GM18858 (cell line): ENCODE measurements around the gene LEKR1.
A peak's percentile ranks its signal among the peaks of the same experiment; 100 is the strongest.

Experiments
- ATAC-seq: cut with Tn5 transposase; IDR thresholded peaks from one replicate; pipeline ENCODE4 v1.9.1; 2021; ENCODE audit not compliant: unreplicated experiment

Gene LEKR1

DNA sequence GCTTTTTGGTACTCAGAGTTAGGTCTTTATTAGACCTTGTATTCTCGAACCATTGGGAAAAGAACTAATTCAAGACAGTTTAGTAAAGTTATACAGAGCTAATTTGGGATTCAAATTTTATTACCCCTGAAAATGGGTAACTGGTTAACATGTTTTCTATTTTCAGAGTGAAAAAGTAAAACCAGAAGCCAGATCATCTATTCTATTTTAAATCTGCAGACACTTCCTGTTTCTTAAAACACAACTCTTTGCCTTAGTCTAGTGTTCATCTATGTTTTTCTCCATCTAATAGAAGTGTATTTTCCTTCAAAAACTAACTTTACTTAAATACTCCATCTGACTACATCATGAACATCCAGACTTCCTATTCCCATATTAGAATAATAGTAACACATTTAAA is 220.4 kb downstream of the LEKR1 start:
- no peak for ATAC-seq

DNA sequence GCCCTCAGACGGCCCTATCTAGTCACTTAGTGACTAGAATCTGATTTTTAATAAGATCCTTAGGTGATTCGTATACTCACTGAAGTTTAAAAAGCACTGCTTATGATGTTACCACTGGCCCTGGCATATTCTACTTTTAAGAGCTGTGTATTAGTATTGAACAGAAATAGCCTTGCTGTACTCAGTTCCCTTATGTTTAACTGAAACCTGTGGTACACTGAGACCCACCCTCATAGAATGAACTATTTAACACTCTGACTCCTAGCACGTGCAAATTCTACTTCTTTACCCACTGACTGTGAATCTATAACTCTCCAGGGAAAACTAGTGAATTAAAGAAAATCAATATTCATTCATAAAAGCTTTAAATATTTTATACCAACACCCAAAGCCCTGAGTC is 224.9 kb downstream of the LEKR1 start:
- no peak for ATAC-seq

DNA sequence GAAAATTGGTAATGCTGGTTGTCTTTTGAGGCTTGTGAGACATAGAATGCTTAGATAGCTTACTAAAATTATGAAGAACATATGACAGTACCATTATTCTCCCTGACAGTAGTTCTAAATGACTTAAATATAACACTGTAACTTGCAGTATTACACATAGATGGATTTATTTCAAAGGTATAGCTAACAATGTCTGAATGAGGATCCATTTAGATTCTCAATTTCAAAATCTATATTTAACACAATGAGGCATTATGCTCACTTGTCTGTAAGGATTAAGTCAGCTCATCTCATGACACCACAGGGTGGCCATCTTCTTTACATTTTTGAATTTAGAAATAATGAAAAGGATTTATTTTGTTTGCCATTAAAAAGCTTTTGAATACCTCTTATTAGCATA is 225.4 kb downstream of the LEKR1 start:
- ATAC-seq, result no peak

DNA sequence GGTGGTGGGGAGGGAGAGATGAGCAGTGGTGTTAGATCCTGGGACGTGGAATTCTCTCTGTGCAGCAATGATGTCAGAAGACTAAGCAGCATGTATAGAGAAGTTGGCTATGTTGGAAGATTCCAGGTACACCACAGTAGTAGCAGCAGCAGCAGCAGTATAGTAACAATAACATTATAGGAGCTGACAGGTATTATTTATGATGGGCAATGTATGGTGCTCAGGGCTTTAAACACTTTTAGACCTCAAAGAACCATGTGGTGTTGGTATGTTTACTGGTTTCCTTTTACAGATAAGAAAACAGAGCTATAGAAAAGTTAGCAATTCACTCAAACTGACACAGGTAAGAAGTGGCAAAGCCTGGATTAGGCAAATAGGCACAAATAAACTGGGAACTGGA is 229.9 kb downstream of the LEKR1 start:
- ATAC-seq, result no peak

DNA sequence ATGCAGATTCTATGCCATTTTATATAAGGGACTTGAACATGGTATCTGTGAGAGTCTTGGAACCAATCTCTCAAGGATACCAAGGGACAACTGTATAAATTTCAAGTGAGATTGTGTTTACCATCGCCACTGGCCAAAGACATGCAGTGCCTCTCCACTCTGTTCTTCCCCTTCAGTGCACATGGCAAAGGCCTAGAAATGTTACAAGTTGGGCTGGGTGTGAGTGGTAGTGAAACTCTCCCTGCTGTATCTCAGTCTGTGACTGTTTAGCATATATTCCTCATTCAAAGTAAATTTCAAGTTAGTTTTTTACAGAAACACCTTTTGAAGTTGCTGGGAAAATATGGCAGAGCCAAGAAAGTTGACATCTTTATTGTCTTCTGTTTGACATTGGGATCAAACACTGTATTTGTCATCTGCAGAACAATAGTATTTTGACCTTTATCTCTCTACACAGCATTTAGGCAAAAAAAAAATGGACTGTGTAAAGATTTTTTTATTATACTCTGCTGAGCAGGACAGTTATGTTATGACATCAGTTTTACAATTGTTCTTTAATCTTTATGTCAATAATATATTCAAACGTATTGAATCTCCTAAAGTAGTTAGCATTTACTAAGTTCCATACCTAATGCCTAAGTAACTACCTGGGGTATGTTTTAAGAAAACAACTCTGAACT is 232.4 kb downstream of the LEKR1 start:
- ATAC-seq, result no peak

DNA sequence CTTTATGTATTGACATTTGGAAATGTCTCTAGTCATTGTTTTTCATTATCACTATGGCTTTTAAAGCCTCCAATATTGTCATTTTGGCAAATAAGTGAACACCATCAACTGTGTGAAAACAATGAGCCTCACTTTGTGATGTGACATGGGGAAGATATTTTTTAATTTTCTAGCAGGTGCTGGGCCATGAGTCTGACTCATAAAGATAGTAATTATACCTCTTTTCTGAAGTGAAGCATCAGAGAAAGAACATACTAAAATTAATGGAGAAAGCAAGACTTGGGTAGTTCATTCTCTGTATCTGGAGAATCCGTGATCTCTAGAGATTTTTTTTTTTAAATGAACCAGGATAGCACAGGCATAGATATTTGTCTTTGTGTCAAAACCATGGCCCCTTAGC is 233.0 kb downstream of the LEKR1 start:
- no peak for ATAC-seq

DNA sequence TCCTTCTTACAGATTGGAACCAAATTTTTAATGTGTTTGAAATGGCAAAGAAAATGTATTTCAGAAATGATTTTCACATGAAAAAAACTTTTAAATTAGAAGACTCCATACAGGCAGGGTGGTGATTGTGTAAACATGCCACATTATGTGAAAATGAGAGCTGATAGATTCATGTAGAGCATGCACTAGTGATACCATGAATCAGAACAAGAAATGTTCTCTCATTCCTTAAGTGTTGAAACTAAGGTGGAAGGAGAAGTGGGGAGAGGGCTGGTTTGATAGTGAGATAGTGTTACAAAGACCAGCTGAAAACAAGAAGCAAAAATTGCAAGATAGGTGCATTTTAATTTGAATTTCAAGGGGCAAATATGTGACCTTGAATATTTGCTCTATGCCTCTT is 233.5 kb downstream of the LEKR1 start:
- ATAC-seq, result peak; percentile 82

DNA sequence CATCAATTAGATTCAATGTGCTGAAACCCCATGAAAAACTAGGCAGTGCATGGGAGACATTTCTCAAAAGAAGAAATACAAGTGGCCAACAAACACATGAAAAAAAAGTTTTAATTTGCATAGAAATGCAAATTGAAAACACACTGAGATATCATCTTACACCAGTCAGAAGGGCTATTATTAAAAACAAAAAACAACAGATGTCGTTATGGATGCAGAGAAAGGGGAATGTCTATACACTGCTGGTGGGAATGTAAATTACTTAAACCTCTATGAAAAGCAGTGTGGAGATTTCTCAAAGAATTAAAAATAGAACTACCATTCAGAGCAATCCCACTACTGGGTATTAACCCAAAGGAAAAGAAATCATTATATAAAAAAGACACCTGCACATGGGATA is 235.1 kb downstream of the LEKR1 start:
- ATAC-seq, result no peak

DNA sequence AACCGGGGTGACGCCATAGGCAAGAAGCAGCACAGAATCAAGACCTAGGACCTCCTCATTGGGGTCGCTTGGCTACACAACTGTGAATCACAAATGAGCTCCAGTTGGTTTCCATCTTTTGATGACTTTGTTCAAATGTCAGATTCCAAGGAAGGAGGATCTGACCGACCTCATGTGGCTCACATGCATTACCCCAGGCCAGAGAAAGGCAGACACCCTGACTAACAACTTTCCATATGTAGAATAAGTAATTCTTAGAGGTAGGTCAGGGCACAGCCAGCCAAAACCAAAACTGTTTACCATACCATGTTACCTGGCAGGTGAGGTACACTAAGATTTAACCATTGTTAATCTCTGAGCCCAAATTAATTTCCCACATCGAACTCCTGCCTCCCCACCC is 237.3 kb downstream of the LEKR1 start:
- ATAC-seq, result no peak

DNA sequence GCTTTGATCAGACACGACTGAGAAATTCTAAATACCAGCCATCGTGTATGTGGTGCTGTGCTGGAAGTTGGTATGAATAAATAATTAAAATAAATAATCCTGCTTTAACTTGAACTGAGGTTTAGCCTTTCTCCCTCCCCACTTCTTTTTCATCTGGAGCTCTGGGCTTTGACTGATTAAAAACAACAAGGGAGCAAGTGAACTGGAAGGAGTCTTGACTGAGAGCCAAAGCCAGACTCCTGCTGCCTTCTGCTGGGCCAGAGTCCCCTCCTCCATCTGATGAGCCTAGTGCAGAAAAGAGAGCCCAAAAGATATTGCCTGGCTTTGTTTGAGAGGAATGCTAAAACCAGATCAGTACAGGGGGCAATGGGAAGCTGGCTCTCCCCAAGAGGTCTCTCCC is 237.8 kb downstream of the LEKR1 start:
- no peak for ATAC-seq

DNA sequence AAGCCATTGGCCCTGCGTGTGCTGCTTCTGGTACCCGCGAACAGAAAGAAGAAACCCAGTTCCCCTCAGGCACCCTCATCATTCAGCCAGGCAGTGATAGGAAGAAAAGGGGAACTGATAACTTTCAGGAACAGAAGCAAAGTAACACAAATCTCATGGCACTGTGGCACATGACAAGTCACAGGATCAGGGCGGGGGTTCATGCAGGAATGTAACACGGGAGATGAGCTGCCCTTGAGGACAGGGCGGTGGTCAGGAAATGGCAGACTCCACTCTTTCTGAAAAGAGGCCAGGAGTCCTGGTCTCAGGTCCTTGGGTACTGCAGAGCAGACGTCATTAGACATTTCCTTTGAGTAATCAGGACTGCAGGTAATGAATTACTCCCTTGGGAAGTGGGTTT is 238.2 kb downstream of the LEKR1 start:
- ATAC-seq, result peak; percentile 57

DNA sequence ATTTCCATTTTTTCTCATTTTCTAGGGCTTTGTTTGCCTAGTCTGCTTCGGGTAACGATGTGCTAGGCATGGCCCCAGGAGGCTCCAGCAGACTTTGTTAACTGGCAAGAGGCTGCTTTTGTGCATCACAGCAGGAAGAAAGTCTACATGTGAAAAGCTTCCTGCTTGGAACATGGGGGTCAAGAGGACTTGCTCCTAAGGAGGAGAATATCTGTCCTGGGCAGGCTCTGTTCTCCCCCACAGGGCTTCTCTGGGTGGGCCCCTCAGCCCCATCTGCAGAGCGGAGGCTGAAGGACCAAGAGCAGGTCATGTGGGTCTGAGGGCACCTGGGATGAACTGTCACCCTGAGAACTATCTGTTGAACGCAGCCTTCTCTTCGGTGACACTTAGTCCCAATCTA is 239.0 kb downstream of the LEKR1 start:
- no peak for ATAC-seq

DNA sequence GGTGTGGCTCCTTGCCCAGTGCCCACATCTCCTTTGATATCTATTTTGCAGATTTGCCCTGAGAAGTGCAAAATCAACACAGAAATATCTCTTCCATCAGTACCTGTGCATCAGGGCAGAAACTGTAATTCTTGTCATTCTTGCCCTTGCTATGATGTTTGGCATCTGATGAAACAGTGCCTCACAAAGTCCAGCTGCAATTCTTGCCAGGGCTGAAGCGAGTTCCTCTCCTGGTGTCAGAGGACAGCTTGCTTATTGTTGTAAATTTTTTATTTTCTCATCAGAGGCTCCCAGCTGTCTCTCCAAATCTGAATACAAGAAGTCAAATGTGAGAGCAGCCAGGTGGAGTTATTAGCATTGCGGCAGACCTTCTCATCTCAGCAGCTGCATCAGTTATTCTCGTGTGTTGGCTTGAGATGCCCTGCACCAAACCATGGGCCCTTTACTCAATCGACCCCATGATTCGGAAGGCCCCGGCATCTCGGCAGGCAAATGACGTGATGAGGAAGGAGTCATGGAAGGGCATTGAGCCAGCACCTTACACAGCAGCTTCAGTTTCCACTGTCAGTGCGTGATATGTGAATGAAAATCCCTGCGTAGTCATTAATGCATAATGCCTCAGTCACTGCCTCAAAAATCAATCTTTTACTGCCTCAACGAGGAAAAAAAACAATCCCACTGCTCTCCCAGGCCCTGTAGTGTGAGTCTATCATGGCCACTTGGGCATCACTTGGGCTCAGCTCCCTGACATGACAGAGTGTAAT is 240.4 kb downstream of the LEKR1 start:
- ATAC-seq, result no peak

DNA sequence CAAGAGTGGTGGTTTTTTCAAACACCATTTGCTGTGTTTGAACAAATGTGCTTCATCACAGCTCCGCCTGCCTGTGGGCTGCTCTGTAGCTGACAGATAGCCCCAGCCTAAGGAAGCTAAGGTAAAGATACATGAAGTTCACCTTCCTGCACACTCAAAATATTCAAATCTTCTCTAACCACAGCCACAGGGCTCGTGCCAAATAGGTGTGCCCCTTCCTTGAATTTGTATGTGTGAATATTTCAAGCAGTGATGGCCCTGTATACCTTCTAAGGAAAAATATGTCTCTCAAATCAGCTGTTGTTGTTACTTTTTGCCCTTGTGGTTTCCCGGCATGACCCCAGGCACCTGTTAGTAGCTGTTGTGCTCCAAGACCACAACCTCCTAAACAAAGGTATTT is 241.0 kb downstream of the LEKR1 start:
- peak; percentile 32 for ATAC-seq

DNA sequence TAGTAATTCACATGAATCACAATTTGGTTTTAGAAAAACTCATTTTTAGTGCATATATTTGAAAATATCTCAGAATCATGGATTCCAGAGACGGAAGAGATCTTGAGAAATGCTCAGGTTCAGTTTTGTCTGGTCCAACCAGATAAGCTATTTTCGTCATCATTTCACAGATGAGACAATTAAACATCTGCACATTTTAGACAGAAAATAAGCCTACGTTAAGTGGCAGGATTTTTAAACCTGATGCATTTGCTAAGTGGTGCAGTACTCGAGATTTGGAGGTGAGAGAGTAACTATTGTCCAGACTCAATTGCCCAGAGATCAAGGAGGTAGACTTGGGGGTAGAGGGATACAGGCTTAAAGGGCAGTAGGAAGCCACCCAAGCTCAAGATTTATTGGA is 243.3 kb downstream of the LEKR1 start:
- no peak for ATAC-seq

DNA sequence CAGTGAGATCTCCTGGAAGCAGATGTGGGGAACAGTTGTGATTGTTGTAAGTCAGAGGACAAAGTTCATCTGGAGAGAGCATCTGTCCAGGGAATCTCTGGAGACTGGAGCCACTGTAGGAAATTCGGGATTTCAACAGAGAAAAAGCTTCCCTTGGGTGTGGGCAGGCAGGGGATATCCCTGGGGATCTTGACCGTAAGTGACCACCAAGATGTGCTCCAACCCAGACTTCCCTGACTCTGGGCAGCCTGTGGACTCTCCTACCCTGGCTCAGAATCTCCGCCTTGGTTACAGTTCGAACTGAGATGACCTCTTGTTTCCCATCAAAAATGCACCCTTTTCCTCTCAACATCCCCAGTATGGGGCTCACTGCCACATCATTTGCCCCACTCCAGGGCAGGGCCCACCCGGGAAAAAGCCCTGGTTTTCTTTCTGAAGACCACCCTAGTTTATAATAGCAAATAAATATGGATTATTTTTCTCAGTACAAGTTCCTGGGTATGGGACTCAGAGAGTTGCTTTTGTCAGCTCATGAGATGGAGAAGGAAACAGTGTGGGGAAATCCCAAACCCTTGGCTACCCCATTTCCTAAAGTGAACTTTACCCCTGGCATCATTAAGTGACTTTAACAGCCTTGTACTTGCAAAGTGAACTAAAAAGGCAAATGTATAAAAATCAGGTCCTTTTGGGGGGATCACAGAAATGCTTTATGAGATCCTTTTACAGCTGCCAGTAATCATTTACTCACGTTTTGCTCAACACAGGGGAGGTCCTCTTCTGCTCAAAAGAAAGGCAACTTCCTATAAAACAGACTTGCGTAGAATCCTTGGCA is 243.9 kb downstream of the LEKR1 start:
- no peak for ATAC-seq

DNA sequence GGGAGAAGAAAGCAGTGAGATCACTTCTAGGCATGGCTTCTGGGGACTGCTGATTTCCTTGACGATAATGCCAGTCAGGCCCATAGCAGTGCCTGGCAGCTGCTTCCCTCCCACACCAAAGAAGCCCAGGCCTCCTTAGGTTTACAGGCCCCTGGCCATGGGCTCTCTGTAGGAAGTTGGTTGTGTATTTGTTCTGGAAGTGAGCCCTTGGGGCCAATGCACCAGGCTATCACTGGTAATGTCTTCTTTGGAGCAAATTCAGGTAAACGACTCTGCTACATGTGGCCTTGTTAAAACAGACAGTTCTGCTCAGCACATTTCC is 244.5 kb downstream of the LEKR1 start:
- no peak for ATAC-seq

DNA sequence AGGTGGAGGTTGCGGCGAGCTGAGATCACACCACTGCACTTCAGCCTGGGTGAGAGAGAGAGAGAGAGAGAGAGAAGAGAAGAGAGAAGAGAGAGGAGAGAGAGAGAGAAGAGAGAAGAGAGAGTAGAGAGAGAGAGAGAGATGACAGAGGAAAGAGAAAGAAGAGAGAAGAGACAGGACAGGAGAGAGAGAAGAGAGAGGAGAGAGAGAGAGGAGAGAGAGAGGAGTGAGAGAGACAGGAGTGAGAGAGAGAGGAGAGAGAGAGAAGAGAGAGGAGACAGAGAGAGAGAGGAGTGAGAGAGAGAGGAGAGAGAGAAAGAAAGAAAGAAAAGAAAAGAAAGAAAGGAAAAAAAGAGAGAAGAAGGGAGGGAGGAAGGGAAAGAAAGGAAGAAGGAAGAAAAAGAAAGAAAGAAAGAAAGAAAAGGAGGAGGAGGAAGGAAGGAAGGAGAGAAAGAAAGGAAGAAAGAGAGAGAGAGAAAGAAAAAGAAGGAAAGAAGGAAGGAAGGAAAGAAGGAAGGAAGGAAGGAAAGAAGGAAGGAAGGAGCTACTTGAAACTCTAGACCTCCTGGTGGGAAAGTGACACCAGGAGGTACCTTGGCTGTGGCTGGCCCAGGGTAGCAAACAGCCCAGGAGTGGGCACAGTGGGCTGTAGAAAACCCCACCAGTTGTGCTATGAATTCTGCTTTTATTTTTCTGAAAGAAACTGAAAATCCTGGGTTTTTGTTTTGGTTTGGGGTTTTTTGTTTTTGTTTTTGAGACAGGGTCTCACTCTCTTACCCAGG is 245.8 kb downstream of the LEKR1 start:
- no peak for ATAC-seq

DNA sequence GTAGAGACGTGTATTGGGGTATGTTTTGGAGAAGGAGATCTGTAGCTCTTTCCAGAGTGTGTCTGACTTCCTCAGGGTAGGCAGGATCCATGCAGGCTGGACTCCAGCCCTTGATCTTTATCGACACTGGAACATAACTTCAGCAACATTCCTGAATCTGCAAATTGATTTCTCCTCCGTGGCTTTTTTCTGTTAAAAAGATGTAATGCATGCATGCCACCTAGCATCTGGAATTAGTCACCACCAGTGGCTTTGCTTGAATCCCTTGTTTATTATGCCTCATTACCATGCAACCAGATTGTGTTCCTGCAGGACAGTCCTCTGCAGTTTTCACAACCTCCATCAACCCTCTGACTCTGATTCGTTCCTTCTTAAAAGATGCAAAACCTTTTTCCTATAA is 247.7 kb downstream of the LEKR1 start:
- ATAC-seq, result no peak

DNA sequence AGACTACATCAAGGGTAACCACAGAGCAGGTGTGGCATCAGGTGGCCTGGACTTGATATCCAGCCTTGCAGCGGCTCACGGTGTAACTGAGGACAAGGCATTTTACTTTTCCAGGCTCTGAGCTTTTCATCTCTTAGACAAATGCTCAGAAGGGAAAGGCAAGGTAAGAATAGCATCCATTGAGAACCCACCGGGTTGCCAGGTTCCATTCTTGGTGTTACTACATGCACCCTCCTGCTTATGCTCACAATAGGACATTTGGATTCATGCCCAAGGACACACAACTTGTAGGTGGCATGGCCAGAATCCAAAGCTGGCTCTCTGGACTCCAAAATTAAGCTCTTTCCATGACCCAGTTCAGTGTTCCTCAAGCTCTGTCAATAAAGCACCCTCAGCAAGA is 248.3 kb downstream of the LEKR1 start:
- ATAC-seq, result no peak

DNA sequence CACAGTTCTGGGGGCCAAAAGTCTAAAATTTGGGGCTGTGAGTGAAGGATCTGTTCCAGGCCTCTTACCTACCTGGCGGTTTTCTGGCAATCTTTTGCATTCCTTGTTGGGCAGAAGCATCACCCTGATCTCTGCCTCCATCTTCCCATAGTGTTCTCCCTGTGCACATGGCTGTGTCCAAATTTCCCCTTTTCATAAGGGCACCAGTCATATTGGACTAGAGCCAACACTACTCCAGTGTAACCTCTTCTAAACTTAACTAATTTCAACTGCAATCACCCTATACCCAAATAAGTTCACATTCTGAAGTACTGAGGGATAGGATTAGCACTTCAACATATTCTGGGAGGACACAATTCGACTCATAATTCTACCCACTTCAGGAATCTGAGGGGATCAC is 248.8 kb downstream of the LEKR1 start:
- ATAC-seq, result no peak
